Hepatocyte (in vitro differentiated cells): Measurements from ENCODE around the gene RPTOR.

Source experiments
- EZH2 ChIP-seq: fragments of 200-600 bp; sonication (generic); IDR thresholded peaks from 2 replicates; pipeline ENCODE4 v1.6.1; 2016; ENCODE audit warnings: antibody characterized with exemption, mild to moderate bottlenecking, borderline replicate concordance
- EZH2phosphoT487 ChIP-seq: fragments of 200-600 bp; sonication (generic); IDR thresholded peaks from one replicate; pipeline ENCODE4 v1.6.1; 2018; ENCODE audit warnings: antibody characterized with exemption, mild to moderate bottlenecking, low read depth, moderate library complexity; ENCODE audit not compliant: unreplicated experiment, severe bottlenecking
- TF ChIP-seq, protein P1 (sequence below): fragments of 200-600 bp; sonication (generic); IDR thresholded peaks from 2 replicates; pipeline ENCODE4 v1.5.1; 2016; ENCODE audit warnings: antibody characterized with exemption, mild to moderate bottlenecking; ENCODE audit not compliant: poor library complexity

DNA sequence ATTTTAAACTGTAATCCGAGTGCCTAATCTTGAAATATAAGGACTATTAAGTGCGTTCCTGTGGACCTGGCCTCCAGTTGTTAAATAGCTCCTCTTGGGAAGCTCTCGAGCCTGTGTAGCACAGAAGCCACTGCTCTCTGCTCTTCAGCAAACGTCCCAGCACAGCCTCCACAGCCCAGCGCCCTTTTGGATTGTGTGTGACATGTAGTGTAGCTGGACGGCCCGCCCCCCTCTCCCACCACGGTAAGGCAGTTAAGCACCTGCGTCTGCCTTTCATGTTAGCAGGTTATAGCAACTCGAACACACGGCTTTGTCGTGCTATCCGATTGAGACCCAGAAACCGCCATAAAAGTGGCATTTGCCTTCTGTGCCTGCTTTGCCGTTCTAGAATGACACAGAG lies 367.8 kb downstream of the RPTOR start:
- TF ChIP-seq, protein P1, sequence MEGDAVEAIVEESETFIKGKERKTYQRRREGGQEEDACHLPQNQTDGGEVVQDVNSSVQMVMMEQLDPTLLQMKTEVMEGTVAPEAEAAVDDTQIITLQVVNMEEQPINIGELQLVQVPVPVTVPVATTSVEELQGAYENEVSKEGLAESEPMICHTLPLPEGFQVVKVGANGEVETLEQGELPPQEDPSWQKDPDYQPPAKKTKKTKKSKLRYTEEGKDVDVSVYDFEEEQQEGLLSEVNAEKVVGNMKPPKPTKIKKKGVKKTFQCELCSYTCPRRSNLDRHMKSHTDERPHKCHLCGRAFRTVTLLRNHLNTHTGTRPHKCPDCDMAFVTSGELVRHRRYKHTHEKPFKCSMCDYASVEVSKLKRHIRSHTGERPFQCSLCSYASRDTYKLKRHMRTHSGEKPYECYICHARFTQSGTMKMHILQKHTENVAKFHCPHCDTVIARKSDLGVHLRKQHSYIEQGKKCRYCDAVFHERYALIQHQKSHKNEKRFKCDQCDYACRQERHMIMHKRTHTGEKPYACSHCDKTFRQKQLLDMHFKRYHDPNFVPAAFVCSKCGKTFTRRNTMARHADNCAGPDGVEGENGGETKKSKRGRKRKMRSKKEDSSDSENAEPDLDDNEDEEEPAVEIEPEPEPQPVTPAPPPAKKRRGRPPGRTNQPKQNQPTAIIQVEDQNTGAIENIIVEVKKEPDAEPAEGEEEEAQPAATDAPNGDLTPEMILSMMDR, result no peak
- TF ChIP-seq EZH2phosphoT487 (no peak), EZH2 (no peak)
